Lung (tissue), 12 donors: Measurements from ENCODE around the gene MREG. TPM values are rescaled to one million over a fixed set of nuclear protein-coding genes. Genes with fewer than 3 reads are reported as not detected.
A peak's percentile ranks its signal among the peaks of the same experiment; 100 is the strongest.
"Not testable (repeated sequence)": the region's sequence is repeated elsewhere in the genome, so short reads cannot be mapped to it uniquely, and the experiment has no call there.

ENCODE experiments used
- ATAC-seq: fragments of 200-7000 bp; cut with Tn5 transposase; one replicate; pipeline ENCODE4 v1.9.1; 2020; ENCODE audit warnings: moderate number of reproducible peaks; ENCODE audit not compliant: insufficient read depth, low FRiP score
- DNase-seq, 3 donors: peaks; one replicate each; pipeline ENCODE4 v3.0.0-alpha.2; 2013 to 2017
- H3K27ac ChIP-seq, 2 donors: one replicate each; pipeline ENCODE4 v1.5.1; 2013; ENCODE audit warnings: mild to moderate bottlenecking in 2 of 2, moderate library complexity in 2 of 2, control low read depth in 1 of 2, inconsistent platforms in 1 of 2, low read depth in 1 of 2, low read length in 1 of 2
- H3K27me3 ChIP-seq, 3 donors: one replicate each; pipeline ENCODE4 v1.5.1; 2013; ENCODE audit warnings: low read length in 2 of 3; ENCODE audit not compliant: control insufficient read depth in 3 of 3, insufficient read depth in 3 of 3
- H3K36me3 ChIP-seq, 4 donors: one replicate each; pipeline ENCODE4 v1.5.1; 2013; ENCODE audit warnings: low read length in 4 of 4, mild to moderate bottlenecking in 1 of 4, moderate library complexity in 1 of 4; ENCODE audit not compliant: control insufficient read depth in 4 of 4, insufficient read depth in 4 of 4
- H3K4me1 ChIP-seq, 5 donors: one replicate each; pipeline ENCODE4 v1.5.1; 2013; ENCODE audit warnings: low read length in 5 of 5, mild to moderate bottlenecking in 2 of 5, moderate library complexity in 1 of 5; ENCODE audit not compliant: control insufficient read depth in 5 of 5, insufficient read depth in 5 of 5
- H3K4me3 ChIP-seq: one replicate; pipeline ENCODE4 v1.5.1; 2013; ENCODE audit warnings: mild to moderate bottlenecking, control low read depth, moderate library complexity
- H3K9ac ChIP-seq, 2 donors: one replicate each; pipeline ENCODE4 v1.5.1; 2013; ENCODE audit warnings: low read length in 2 of 2, control low read depth in 1 of 2; ENCODE audit not compliant: insufficient read depth in 1 of 2
- H3K9me3 ChIP-seq, 4 donors: one replicate each; pipeline ENCODE4 v1.5.1; 2013; ENCODE audit warnings: low read length in 3 of 4, mild to moderate bottlenecking in 1 of 4, moderate library complexity in 1 of 4; ENCODE audit not compliant: control insufficient read depth in 4 of 4, insufficient read depth in 3 of 4
- WGBS, 2 donors: extraction: QIAGEN DNeasy Blood & Tissue Kit; methylation state at CpG; one replicate each; pipeline ENCODE4 v1.1.7; 2013; 5-methylcytosine and 5-hydroxymethylcytosine counted together
- polyA plus RNA-seq, 2 donors: library from polyadenylated mRNA; stranded (reverse); fragments of 200-250 nt; gene quantifications; one replicate each; pipeline ENCODE4 v1.2.1, GENCODE V29; 2013
- total RNA-seq, 2 donors: library from RNA; depleted of rRNA in 1 of 2; stranded (reverse); fragments of >200 nt in 1 of 2; gene quantifications; one replicate each; pipeline ENCODE4 v1.2.1, GENCODE V29; 2014 to 2021
- TF ChIP-seq, protein P1 (sequence below): IDR thresholded peaks from 2 replicates; pipeline ENCODE4 v1.5.1; 2012; ENCODE audit warnings: mild to moderate bottlenecking; ENCODE audit errors: control extremely low read depth, extremely low read depth
- donor health status: control.
- donor health status: control.
- donor health status: Bipolar disorder and iron deficiency.
- donor health status: healthy.
- donor health status: DM: yes; HTN: yes; CAD: no.

The MREG gene
- total and polyA plus RNA-seq, 4 donors, result 6.9 to 30.2 (median 12.0) TPM

DNA sequence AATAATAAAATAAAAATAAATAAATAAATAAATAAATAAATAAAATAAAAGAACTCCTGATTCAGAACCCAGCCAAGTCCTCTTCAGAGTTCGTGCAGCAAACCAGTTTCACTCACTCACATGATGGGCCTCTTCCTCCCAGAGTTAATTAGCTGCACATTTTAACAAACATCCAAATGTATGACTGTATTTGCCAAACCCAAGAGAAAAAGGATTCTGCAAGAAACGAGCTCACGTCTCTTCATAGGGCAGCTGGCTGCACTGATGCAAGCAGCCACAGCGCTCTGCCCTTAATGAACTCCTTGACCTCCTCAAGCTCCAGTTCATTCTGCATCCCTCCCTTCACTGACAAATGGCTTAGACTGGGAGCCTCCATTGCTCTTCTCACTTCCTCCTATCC, 55.1 kb downstream of the MREG start:
- Histone ChIP-seq H3K9me3 (no peaks in the 10 kb centered on the region), H3K9ac (no peak overlapping the region), H3K4me1 (no peaks in the 10 kb centered on the region), H3K27me3 (no peaks in the 10 kb centered on the region), H3K4me3 (no peak overlapping the region), H3K27ac (no peak overlapping the region), H3K36me3 (peaks cover 0 to 2% (median 0%) of the 10 kb centered on the region in 4 donors)
- 86 to 87% methylated on average over 4 of the region's 4 CpGs for WGBS, 2 donors
- ATAC-seq (no peak), DNase-seq (no peak)
- TF ChIP-seq, protein P1, sequence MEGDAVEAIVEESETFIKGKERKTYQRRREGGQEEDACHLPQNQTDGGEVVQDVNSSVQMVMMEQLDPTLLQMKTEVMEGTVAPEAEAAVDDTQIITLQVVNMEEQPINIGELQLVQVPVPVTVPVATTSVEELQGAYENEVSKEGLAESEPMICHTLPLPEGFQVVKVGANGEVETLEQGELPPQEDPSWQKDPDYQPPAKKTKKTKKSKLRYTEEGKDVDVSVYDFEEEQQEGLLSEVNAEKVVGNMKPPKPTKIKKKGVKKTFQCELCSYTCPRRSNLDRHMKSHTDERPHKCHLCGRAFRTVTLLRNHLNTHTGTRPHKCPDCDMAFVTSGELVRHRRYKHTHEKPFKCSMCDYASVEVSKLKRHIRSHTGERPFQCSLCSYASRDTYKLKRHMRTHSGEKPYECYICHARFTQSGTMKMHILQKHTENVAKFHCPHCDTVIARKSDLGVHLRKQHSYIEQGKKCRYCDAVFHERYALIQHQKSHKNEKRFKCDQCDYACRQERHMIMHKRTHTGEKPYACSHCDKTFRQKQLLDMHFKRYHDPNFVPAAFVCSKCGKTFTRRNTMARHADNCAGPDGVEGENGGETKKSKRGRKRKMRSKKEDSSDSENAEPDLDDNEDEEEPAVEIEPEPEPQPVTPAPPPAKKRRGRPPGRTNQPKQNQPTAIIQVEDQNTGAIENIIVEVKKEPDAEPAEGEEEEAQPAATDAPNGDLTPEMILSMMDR, result no peak

GRCh38 chr2:215957354-215958122, 55.8 kb downstream of the MREG start:
- H3K36me3 ChIP-seq, H3K9me3 ChIP-seq, H3K4me3 ChIP-seq, H3K9ac ChIP-seq, H3K4me1 ChIP-seq, H3K27me3 ChIP-seq, H3K27ac ChIP-seq: not testable (repeated sequence)
- DNase-seq, result peak; percentile 2 to 21 (median 15)
- WGBS, 2 donors, result 81 to 89% methylated on average over 10 of the region's 10 CpGs
- ATAC-seq, result peak; percentile 19

DNA sequence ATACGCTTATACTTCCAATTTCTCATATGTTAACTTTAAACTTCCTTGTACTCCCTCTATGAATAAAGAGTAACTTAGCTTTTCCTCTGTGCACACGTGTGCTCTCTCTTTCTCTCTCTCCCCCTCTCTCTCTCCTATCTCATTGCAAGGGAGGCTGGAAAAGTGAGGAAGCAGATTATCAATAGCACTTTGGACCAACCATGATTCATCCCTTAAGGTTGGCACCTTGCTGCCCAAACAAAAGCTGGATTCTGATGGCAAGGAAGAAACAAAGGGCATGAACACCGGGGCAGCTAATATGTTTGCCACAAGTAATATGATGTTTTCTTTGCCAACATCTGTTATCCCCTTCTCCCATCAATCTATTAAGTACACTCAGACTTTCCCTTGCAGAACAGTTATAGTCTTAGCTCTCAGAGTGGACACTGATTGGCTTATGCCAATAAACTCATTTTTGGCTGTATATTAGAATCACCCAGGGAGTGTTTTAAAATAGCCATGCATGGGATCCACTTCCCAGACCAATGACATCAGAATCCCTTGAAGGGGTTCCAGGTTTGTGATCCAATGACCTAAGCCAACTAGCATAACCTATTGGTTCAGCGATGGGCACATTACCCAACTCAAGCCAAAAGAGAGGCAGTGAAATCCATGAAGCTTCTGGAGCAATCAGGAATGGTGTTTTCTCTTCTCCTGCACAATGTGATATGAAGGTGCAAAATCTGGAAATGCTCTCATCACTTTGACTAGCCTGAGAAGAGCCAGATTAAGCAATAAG, 60.3 kb downstream of the MREG start:
- Histone ChIP-seq H3K4me3 (no peak overlapping the region), H3K27me3 (no peaks in the 10 kb centered on the region), H3K36me3 (no peaks in the 10 kb centered on the region), H3K9me3 (no peaks in the 10 kb centered on the region), H3K27ac (no peak overlapping the region), H3K4me1 (peaks cover 0 to 3% (median 0%) of the 10 kb centered on the region in 5 donors), H3K9ac (no peak overlapping the region)
- DNase-seq (no peak), ATAC-seq (no peak)
- TF ChIP-seq, protein P1, result no peak
- WGBS, 2 donors, result 86 to 90% methylated on average over 4 of the region's 4 CpGs

DNA sequence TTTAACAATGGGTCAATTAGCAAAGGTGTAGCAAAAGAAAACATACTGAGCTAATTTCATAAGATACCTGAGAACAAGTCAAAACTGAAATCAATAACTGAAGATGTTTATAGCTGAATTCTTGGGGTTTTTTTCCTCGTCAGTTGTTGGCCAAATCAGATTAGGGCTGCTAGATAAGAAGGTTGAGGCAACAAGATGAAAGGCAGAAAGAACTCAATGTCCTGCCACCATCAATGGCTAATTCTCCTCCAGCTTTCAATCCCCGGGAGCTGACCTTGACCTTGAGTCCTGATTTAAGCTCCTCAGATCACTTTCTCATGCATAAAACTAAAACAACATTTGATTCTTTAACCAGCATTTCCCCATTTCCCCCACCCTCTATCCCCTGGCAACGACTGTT, 61.8 kb downstream of the MREG start:
- Histone ChIP-seq H3K27ac (no peak overlapping the region), H3K4me3 (no peak overlapping the region), H3K36me3 (no peaks in the 10 kb centered on the region), H3K9ac (no peak overlapping the region), H3K4me1 (peaks cover 0 to 3% (median 0%) of the 10 kb centered on the region in 5 donors), H3K9me3 (no peaks in the 10 kb centered on the region), H3K27me3 (no peaks in the 10 kb centered on the region)
- DNase-seq (no peak), ATAC-seq (no peak)
- TF ChIP-seq, protein P1, result no peak
- whole genome bisulfite sequencing, 2 donors, result 72 to 87% methylated on average over 3 of the region's 3 CpGs
